SK-N-SH treated with all-trans-retinoic acid at 6 μM for 48 hours (cell line): ENCODE results near the gene SIN3B.

Experiments
- BACH2 ChIP-seq: fragments of 250-450 bp; sonication (Bioruptor Pico); IDR thresholded peaks from 2 replicates; pipeline ENCODE4 v1.9.0; 2021; ENCODE audit warnings: mild to moderate bottlenecking, borderline replicate concordance
- ESRRG ChIP-seq: fragments of 250-450 bp; sonication (Bioruptor Pico); IDR thresholded peaks from 2 replicates; pipeline ENCODE4 v1.6.1; 2021; ENCODE audit warnings: mild to moderate bottlenecking
- GLIS3 ChIP-seq: fragments of 250-450 bp; sonication (Bioruptor Pico); IDR thresholded peaks from 2 replicates; pipeline ENCODE4 v1.5.0; 2020; ENCODE audit warnings: mild to moderate bottlenecking, moderate library complexity
- PATZ1 ChIP-seq: fragments of 250-450 bp; sonication (Bioruptor Pico); IDR thresholded peaks from 2 replicates; pipeline ENCODE4 v1.8.0; 2020; ENCODE audit warnings: mild to moderate bottlenecking, moderate library complexity, borderline replicate concordance
- PPARA ChIP-seq: fragments of 250-450 bp; sonication (Bioruptor Pico); IDR thresholded peaks from 2 replicates; pipeline ENCODE4 v1.5.0; 2020; ENCODE audit warnings: mild to moderate bottlenecking, borderline replicate concordance
- TCF4 ChIP-seq: fragments of 250-450 bp; sonication (Bioruptor Pico); IDR thresholded peaks from 2 replicates; pipeline ENCODE4 v1.8.0; 2021; ENCODE audit warnings: mild to moderate bottlenecking, moderate library complexity, borderline replicate concordance
- TOX ChIP-seq: fragments of 250-450 bp; sonication (Bioruptor Pico); IDR thresholded peaks from 2 replicates; pipeline ENCODE4 v1.8.0; 2021; ENCODE audit warnings: mild to moderate bottlenecking, moderate library complexity, borderline replicate concordance
- ZFP30 ChIP-seq: fragments of 450-650 bp; formaldehyde crosslinking; IDR thresholded peaks from 2 replicates; pipeline ENCODE4 v1.5.0; 2022; ENCODE audit warnings: mild to moderate bottlenecking, moderate library complexity

- TF ChIP-seq PPARA (CRISPR knock-in tag) (no peak), BACH2 (CRISPR knock-in tag) (no peak), ZFP30 (CRISPR knock-in tag) (no peak), TOX (CRISPR knock-in tag) (no peak), GLIS3 (no peak), TCF4 (CRISPR knock-in tag) (no peak), ESRRG (CRISPR knock-in tag) (no peak), PATZ1 (no peak)
Observed at GRCh38 chr19:16911046-16911445, 81.8 kb downstream of the SIN3B start.
